ENCODE data around the gene UBE2N. TPM values are rescaled to one million over a fixed set of nuclear protein-coding genes. Genes with fewer than 3 reads are reported as not detected.

Gene UBE2N
- total RNA-seq, 4 donors from 2014 or later: 26.5 to 46.8 (median 30.5) TPM

GRCh38 chr12:93442411-93443340 lies 929 bp upstream of the UBE2N start:
- Histone ChIP-seq H3K36me3 (no peaks in the 10 kb centered on the region), H3K4me1 (peaks cover 34 to 40% of the 10 kb centered on the region in 2 donors), H3K4me3 (peak overlapping the region; percentile 71 to 99 (median 86)), H3K27me3 (no peaks in the 10 kb centered on the region), H3K27ac (peak overlapping the region; percentile 84 to 99 (median 91)), H3K9me3 (no peaks in the 10 kb centered on the region)
- ATAC-seq: peak; percentile 3 to 6
- in situ Hi-C loops (cut with MboI; ENCODE audit: low sequenced_read_pairs in 4 of 4): no loop called here
- intact Hi-C loops (cut with DNase I; ENCODE audit: low total_unique reads): loop anchor here (1.0 kb wide), 1 partner anchor 25 kb away; the partner anchor contains the start of gene MRPL42
- no peak for DNase-seq
- TF ChIP-seq POLR2A (IDR thresholded peaks at IDR 0.05) (no peak), CTCF (IDR thresholded peaks at IDR 0.05 in 4 of 5, conservative IDR thresholded peaks at IDR 0.05 in 1 of 5) (no peak)

DNA sequence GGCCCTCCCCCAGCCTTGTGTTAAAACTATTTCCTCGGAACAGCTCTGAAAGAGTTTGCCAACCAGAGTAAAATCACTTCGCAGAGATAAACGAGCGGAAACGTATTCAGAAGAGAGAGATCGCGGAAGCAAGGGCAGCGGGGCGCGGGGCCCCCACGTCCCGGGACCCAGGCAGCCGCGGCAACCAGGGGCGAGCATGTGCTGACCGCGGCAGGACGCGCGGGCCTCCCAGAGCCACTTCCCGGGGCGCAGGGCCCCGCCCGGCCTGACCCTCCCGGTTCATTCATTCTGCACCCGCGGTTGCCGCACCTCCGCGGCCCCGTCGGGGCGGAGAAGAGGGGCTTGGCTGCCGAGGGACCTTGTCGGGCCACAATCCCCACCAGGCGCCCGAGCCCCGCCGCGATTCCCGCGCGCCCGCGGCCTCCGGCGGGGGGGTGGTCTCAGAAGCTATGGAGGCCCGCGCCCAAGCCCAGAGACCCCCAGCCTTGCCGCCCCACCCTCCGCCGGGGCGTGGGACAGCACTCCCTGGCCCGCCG lies 598 bp downstream of the UBE2N start:
- H3K4me1 ChIP-seq: peaks cover 47 to 55% of the 10 kb centered on the region in 2 donors
- H3K27ac ChIP-seq: peak overlapping the region; percentile 84 to 99 (median 91)
- no peaks in the 10 kb centered on the region for H3K27me3 ChIP-seq
- no peaks in the 10 kb centered on the region for H3K36me3 ChIP-seq
- no peak for DNase-seq
- in situ Hi-C loops (cut with MboI; ENCODE audit: low sequenced_read_pairs in 4 of 4) (no loop called here), intact Hi-C loops (cut with DNase I; ENCODE audit: low total_unique reads) (no loop called here)
- peak overlapping the region; percentile 71 to 99 (median 86) for H3K4me3 ChIP-seq
- peak; percentile 15 to 23 for ATAC-seq
- no peak for TF ChIP-seq CTCF (IDR thresholded peaks at IDR 0.05 in 4 of 5, conservative IDR thresholded peaks at IDR 0.05 in 1 of 5)
- no peaks in the 10 kb centered on the region for H3K9me3 ChIP-seq

DNA sequence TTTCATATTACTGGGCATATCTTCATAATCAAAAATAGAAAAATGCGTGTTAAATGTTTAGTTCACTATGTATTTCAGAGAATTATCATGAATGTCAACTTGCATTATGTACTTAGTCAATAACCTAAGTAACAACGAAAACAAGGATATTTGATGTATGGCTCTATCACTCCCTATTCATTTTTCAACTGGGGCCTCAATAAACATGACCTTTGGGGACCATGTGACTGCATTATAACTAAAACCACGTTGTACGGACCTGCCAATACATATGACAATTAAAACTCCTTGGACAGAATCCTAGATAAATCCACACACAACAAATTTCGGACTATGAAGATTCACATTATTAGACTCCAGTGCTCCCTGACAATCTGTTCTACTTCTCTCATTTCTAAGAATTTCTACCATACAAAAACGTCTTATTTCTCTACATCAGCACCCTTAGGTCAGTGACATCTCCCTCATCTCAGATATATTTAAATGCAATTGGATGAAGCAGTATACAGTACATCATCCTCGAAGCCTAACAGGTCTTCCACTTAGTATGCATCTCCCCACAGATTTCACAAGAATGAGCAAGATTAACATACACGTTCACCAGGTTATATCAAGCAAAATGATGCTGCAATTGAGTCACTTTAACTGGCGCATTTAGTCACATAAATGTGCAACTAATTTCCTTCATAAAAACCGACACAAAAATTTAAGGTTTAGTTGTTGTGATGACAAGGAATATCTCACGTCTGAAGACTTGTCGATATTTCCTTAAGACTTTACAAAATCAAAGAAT lies 1.5 kb downstream of the UBE2N start:
- H3K36me3 ChIP-seq: no peaks in the 10 kb centered on the region
- peak overlapping the region; percentile 84 to 99 (median 91) for H3K27ac ChIP-seq
- ATAC-seq: no peak
- intact Hi-C loops (cut with DNase I; ENCODE audit: low total_unique reads) (no loop called here), in situ Hi-C loops (cut with MboI; ENCODE audit: low sequenced_read_pairs in 4 of 4) (no loop called here)
- H3K9me3 ChIP-seq: no peaks in the 10 kb centered on the region
- peaks cover 48 to 58% of the 10 kb centered on the region in 2 donors for H3K4me1 ChIP-seq
- peak overlapping the region; percentile 71 to 99 (median 86) for H3K4me3 ChIP-seq
- no peak for DNase-seq
- TF ChIP-seq CTCF (IDR thresholded peaks at IDR 0.05 in 4 of 5, conservative IDR thresholded peaks at IDR 0.05 in 1 of 5) (no peak), POLR2A (IDR thresholded peaks at IDR 0.05) (no peak)
- H3K27me3 ChIP-seq: no peaks in the 10 kb centered on the region

GRCh38 chr12:93438266-93439050 lies 3.3 kb downstream of the UBE2N start:
- DNase-seq (no peak), ATAC-seq (no peak)
- intact Hi-C loops (cut with DNase I; ENCODE audit: low total_unique reads) (no loop called here), in situ Hi-C loops (cut with MboI; ENCODE audit: low sequenced_read_pairs in 4 of 4) (no loop called here)
- Histone ChIP-seq H3K4me1 (peaks cover 60 to 75% of the 10 kb centered on the region in 2 donors), H3K36me3 (no peaks in the 10 kb centered on the region), H3K9me3 (no peaks in the 10 kb centered on the region), H3K4me3 (no peak overlapping the region), H3K27ac (peak overlapping the region; percentile 53 to 87 (median 78)), H3K27me3 (no peaks in the 10 kb centered on the region)
- no peak for TF ChIP-seq CTCF (IDR thresholded peaks at IDR 0.05 in 4 of 5, conservative IDR thresholded peaks at IDR 0.05 in 1 of 5)
- no peak for TF ChIP-seq POLR2A (IDR thresholded peaks at IDR 0.05)

All from gastrocnemius medialis (tissue), 4 donors.